Bronchial epithelial cell (primary cell): ENCODE measurements around the gene CNPY4. TPM values are rescaled to one million over a fixed set of nuclear protein-coding genes. Genes with fewer than 3 reads are reported as not detected.

Experiments used
- DNase-seq: peaks from one replicate; pipeline ENCODE4 v3.0.0-alpha.2; 2010; ENCODE audit warnings: low read depth
- FAIRE-seq: peaks from 2 replicates; lab custom pipeline; 2011; peaks lifted over from hg19 to GRCh38; lab: Jason Lieb, UNC
- H3K27me3 ChIP-seq: 2 replicates; pipeline ENCODE4 v1.5.1; 2011; ENCODE audit warnings: low read length; ENCODE audit not compliant: control insufficient read depth, insufficient read depth
- H3K36me3 ChIP-seq: 2 replicates; pipeline ENCODE4 v1.5.1; 2011; ENCODE audit warnings: low read length; ENCODE audit not compliant: control insufficient read depth, insufficient read depth
- H3K4me3 ChIP-seq: 2 replicates; pipeline ENCODE4 v1.5.1; 2011; ENCODE audit warnings: mild to moderate bottlenecking, low read depth, low read length, control low read depth
- CTCF ChIP-seq: IDR thresholded peaks from 2 replicates; pipeline ENCODE4 v1.5.1; 2011; ENCODE audit warnings: mild to moderate bottlenecking, moderate library complexity, low read length, control low read depth, inconsistent platforms; ENCODE audit not compliant: insufficient read depth, severe bottlenecking
- total RNA-seq: library from RNA; depleted of rRNA; stranded (reverse); fragments of >200 nt; gene quantifications from 2 replicates; pipeline ENCODE4 v1.2.1, GENCODE V29; 2014

The CNPY4 gene
- total RNA-seq, 1 donor from 2014 or later, result 2.9 TPM

DNA sequence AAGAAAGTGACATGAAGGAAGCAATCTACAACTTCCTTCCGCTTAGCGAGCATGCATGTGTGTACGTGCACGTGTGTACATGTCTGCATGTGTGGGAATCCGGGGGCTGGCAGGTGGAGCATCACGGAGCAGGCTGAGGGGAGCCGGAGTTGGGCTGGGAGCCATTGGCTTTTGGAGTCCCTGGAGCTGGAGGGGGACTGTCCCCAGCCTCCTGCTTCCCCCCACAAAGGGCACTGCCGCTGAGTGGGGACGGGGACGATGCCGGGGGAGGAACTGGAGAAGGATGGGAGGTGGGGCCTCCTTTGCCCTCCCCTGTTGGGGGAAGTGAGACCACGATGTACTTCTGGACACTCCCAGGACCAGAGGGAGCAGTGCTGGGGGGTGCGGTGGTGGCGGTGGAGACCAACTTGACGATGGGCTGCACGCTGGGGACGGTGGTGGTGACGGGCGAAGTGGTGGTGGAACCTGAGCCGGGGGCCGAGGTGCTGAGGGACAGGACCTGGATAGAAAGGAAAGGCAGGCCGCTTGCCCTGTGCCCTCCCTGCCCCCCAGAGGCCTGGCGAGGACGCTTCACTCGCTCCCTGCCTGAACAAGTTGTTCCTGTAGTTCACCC is 12.2 kb upstream of the CNPY4 start:
- no peak for DNase-seq
- Histone ChIP-seq H3K4me3 (no peak overlapping the region), H3K27me3 (no peaks in the 10 kb centered on the region), H3K36me3 (peaks cover 31% of the 10 kb centered on the region)
- FAIRE-seq, result no peak
- no peak for TF ChIP-seq CTCF

- Histone ChIP-seq H3K27me3 (no peaks in the 10 kb centered on the region), H3K36me3 (peaks cover 34% of the 10 kb centered on the region), H3K4me3 (no peak overlapping the region)
- FAIRE-seq (no peak), DNase-seq (no peak)
- no peak for TF ChIP-seq CTCF
These were observed 11.5 kb upstream of the CNPY4 start for GRCh38 chr7:100107890-100108289.

GRCh38 chr7:100109521-100110163 is 9.8 kb upstream of the CNPY4 start:
- no peak overlapping the region for H3K4me3 ChIP-seq
- no peak for DNase-seq
- H3K36me3 ChIP-seq, result peaks cover 36% of the 10 kb centered on the region
- no peaks in the 10 kb centered on the region for H3K27me3 ChIP-seq
- no peak for TF ChIP-seq CTCF
- peak; percentile 32 for FAIRE-seq

- H3K4me3 ChIP-seq, result no peak overlapping the region
- no peak for TF ChIP-seq CTCF
- FAIRE-seq (no peak), DNase-seq (no peak)
- H3K27me3 ChIP-seq, result no peaks in the 10 kb centered on the region
- peaks cover 26% of the 10 kb centered on the region for H3K36me3 ChIP-seq
These were observed 8.3 kb upstream of the CNPY4 start for GRCh38 chr7:100111156-100111555.

DNA sequence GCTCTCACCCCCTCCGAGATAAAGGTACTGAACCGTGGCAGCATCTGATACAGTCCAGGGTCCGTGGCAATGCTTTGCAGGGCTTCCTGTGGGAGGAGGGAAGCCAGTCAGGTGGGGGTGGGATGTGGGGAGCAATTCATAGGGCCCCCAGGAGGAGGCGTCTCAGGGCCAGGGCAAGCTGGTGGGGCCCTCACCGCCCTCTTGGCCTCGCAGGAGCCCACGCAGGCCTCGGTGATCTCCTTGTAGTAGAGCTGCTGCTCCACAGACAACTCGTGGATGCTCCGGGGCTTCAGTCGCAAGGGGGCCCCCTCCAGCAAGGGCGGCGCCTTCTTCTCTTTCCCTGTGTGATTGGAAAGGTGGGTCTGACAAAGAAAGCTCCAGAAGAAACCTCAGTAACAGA is 7.5 kb upstream of the CNPY4 start:
- H3K27me3 ChIP-seq, result no peaks in the 10 kb centered on the region
- DNase-seq, result no peak
- TF ChIP-seq CTCF, result no peak
- H3K4me3 ChIP-seq, result no peak overlapping the region
- FAIRE-seq, result no peak
- peaks cover 22% of the 10 kb centered on the region for H3K36me3 ChIP-seq
